Effector CD8-positive, alpha-beta T cell (primary cell): Measurements from ENCODE around the gene RABGAP1L.
"Not testable (repeated sequence)": the region's sequence is repeated elsewhere in the genome, so short reads cannot be mapped to it uniquely, and the experiment has no call there.

ENCODE experiments used
- DNase-seq: peaks from one replicate; lab custom pipeline; 2025; lab: John Stamatoyannopoulos, UW
- total RNA-seq, 4 experiments: gene quantifications; one replicate each; lab custom pipeline; 2026; lab: John Stamatoyannopoulos, UW

RABGAP1L gene
- 170 to 392 (median 321) reads per million in 4 experiments for total RNA-seq

- peak; percentile 82 for DNase-seq
These were observed at the start of gene RABGAP1L for GRCh38 chr1:174159252-174160108. RABGAP1L (plus strand) TSS chr1:174159520.

- DNase-seq = no peak
These were observed 49.3 kb upstream of the RABGAP1L start for GRCh38 chr1:174110053-174110452.

- DNase-seq = no peak
These were observed 46.7 kb upstream of the RABGAP1L start for GRCh38 chr1:174112489-174113162.

- no peak for DNase-seq
These were observed 45.2 kb upstream of the RABGAP1L start for GRCh38 chr1:174114106-174114505.

- no peak for DNase-seq
These were observed 44.4 kb upstream of the RABGAP1L start for GRCh38 chr1:174114788-174115448.

- DNase-seq = no peak
These were observed 43.3 kb upstream of the RABGAP1L start for GRCh38 chr1:174116042-174116441.

- no peak for DNase-seq
These were observed 40.6 kb upstream of the RABGAP1L start for GRCh38 chr1:174118751-174119150.

- not testable (repeated sequence) for DNase-seq
These were observed 37.0 kb upstream of the RABGAP1L start for GRCh38 chr1:174122318-174122717.

GRCh38 chr1:174123843-174124242, 35.5 kb upstream of the RABGAP1L start:
- no peak for DNase-seq

- not testable (repeated sequence) for DNase-seq
These were observed 32.1 kb upstream of the RABGAP1L start for GRCh38 chr1:174127176-174127575.

GRCh38 chr1:174131032-174131638, 28.2 kb upstream of the RABGAP1L start:
- DNase-seq = no peak

GRCh38 chr1:174134003-174134659, 25.2 kb upstream of the RABGAP1L start:
- no peak for DNase-seq

GRCh38 chr1:174135211-174135610, 24.1 kb upstream of the RABGAP1L start:
- no peak for DNase-seq

GRCh38 chr1:174136714-174137113, 22.6 kb upstream of the RABGAP1L start:
- no peak for DNase-seq

- no peak for DNase-seq
These were observed 16.5 kb upstream of the RABGAP1L start for GRCh38 chr1:174142836-174143235.

GRCh38 chr1:174143727-174144396, 15.5 kb upstream of the RABGAP1L start:
- not testable (repeated sequence) for DNase-seq

- not testable (repeated sequence) for DNase-seq
These were observed 14.9 kb upstream of the RABGAP1L start for GRCh38 chr1:174144397-174144783.

GRCh38 chr1:174149216-174149615, 10.1 kb upstream of the RABGAP1L start:
- no peak for DNase-seq

- no peak for DNase-seq
These were observed 8.8 kb upstream of the RABGAP1L start for GRCh38 chr1:174150499-174150898.

GRCh38 chr1:174152427-174152826, 6.9 kb upstream of the RABGAP1L start:
- no peak for DNase-seq
